Measurements from ENCODE around the gene PI4KA.
A peak's percentile ranks its signal among the peaks of the same experiment; 100 is the strongest.
"Not testable (repeated sequence)": the region's sequence is repeated elsewhere in the genome, so short reads cannot be mapped to it uniquely, and the experiment has no call there.

Gene PI4KA

GRCh38 chr22:20858615-20859416 lies at the start of gene PI4KA, which contains the start of gene SNAP29:
Gene PI4KA, minus strand, starts transcription at chr22:20858811. Its CDS starts 86 bp downstream, at chr22:20858725.
Gene SNAP29, plus strand, starts transcription at chr22:20859007. Its CDS starts 104 bp downstream, at chr22:20859111.
- peak within 1 kb of the TSS; percentile 66 for H3K9ac ChIP-seq (ENCODE audit: low read depth, low read length)
- H3K4me1 ChIP-seq (ENCODE audit: control insufficient read depth, insufficient read depth, low read length): peaks cover 6% of the 10 kb centered on the region
- no peaks in the 10 kb centered on the region for H3K27me3 ChIP-seq (ENCODE audit: control insufficient read depth, insufficient read depth, low read length)
- no peaks in the 10 kb centered on the region for H3K9me3 ChIP-seq (ENCODE audit: control insufficient read depth, insufficient read depth, low read length)
- H3K36me3 ChIP-seq (ENCODE audit: control insufficient read depth, insufficient read depth, low read length): no peaks in the 10 kb centered on the region
- peak within 1 kb of the TSS; percentile 96 for H3K4me3 ChIP-seq (ENCODE audit: low read depth, low read length)

- Histone ChIP-seq H3K4me3 (ENCODE audit: low read depth, low read length) (no peak overlapping the region), H3K4me1 (ENCODE audit: control insufficient read depth, insufficient read depth, low read length) (no peaks in the 10 kb centered on the region)
Measured at GRCh38 chr22:20906387-20906767, 47.8 kb upstream of the PI4KA start.

GRCh38 chr22:20905415-20906386 lies 47.1 kb upstream of the PI4KA start:
- no peak overlapping the region for H3K9ac ChIP-seq (ENCODE audit: low read depth, low read length)
- no peak overlapping the region for H3K4me3 ChIP-seq (ENCODE audit: low read depth, low read length)
- no peaks in the 10 kb centered on the region for H3K4me1 ChIP-seq (ENCODE audit: control insufficient read depth, insufficient read depth, low read length)
- H3K27me3 ChIP-seq (ENCODE audit: control insufficient read depth, insufficient read depth, low read length): no peaks in the 10 kb centered on the region
- no peaks in the 10 kb centered on the region for H3K9me3 ChIP-seq (ENCODE audit: control insufficient read depth, insufficient read depth, low read length)
- H3K36me3 ChIP-seq (ENCODE audit: control insufficient read depth, insufficient read depth, low read length): no peaks in the 10 kb centered on the region

More at GRCh38 chr22:20906387-20906767, 47.8 kb upstream of the PI4KA start:
- Histone ChIP-seq H3K36me3 (ENCODE audit: control insufficient read depth, insufficient read depth, low read length) (no peaks in the 10 kb centered on the region), H3K9ac (ENCODE audit: low read depth, low read length) (no peak overlapping the region), H3K27me3 (ENCODE audit: control insufficient read depth, insufficient read depth, low read length) (no peaks in the 10 kb centered on the region), H3K9me3 (ENCODE audit: control insufficient read depth, insufficient read depth, low read length) (no peaks in the 10 kb centered on the region)

GRCh38 chr22:20904980-20905355 lies 46.4 kb upstream of the PI4KA start:
- H3K4me1 ChIP-seq (ENCODE audit: control insufficient read depth, insufficient read depth, low read length): no peaks in the 10 kb centered on the region
- H3K27me3 ChIP-seq (ENCODE audit: control insufficient read depth, insufficient read depth, low read length): no peaks in the 10 kb centered on the region
- H3K9me3 ChIP-seq (ENCODE audit: control insufficient read depth, insufficient read depth, low read length): no peaks in the 10 kb centered on the region
- H3K36me3 ChIP-seq (ENCODE audit: control insufficient read depth, insufficient read depth, low read length): no peaks in the 10 kb centered on the region
- H3K9ac ChIP-seq (ENCODE audit: low read depth, low read length): no peak overlapping the region
- no peak overlapping the region for H3K4me3 ChIP-seq (ENCODE audit: low read depth, low read length)

- Histone ChIP-seq H3K36me3 (ENCODE audit: control insufficient read depth, insufficient read depth, low read length) (no peaks in the 10 kb centered on the region), H3K4me3 (ENCODE audit: low read depth, low read length) (no peak overlapping the region), H3K9me3 (ENCODE audit: control insufficient read depth, insufficient read depth, low read length) (no peaks in the 10 kb centered on the region), H3K9ac (ENCODE audit: low read depth, low read length) (no peak overlapping the region), H3K4me1 (ENCODE audit: control insufficient read depth, insufficient read depth, low read length) (no peaks in the 10 kb centered on the region), H3K27me3 (ENCODE audit: control insufficient read depth, insufficient read depth, low read length) (no peaks in the 10 kb centered on the region)
Measured at GRCh38 chr22:20904008-20904979, 45.7 kb upstream of the PI4KA start.

GRCh38 chr22:20903093-20903492 lies 44.5 kb upstream of the PI4KA start:
- H3K4me3 ChIP-seq (ENCODE audit: low read depth, low read length): no peak overlapping the region
- H3K4me1 ChIP-seq (ENCODE audit: control insufficient read depth, insufficient read depth, low read length): no peaks in the 10 kb centered on the region
- no peaks in the 10 kb centered on the region for H3K36me3 ChIP-seq (ENCODE audit: control insufficient read depth, insufficient read depth, low read length)
- no peak overlapping the region for H3K9ac ChIP-seq (ENCODE audit: low read depth, low read length)
- H3K9me3 ChIP-seq (ENCODE audit: control insufficient read depth, insufficient read depth, low read length): no peaks in the 10 kb centered on the region
- H3K27me3 ChIP-seq (ENCODE audit: control insufficient read depth, insufficient read depth, low read length): no peaks in the 10 kb centered on the region

GRCh38 chr22:20901093-20902033 lies 42.8 kb upstream of the PI4KA start:
- not testable (repeated sequence) for H3K4me1 ChIP-seq (ENCODE audit: control insufficient read depth, insufficient read depth, low read length)

GRCh38 chr22:20899827-20900423 lies 41.3 kb upstream of the PI4KA start:
- Histone ChIP-seq H3K4me3 (ENCODE audit: low read depth, low read length) (no peak overlapping the region), H3K27me3 (ENCODE audit: control insufficient read depth, insufficient read depth, low read length) (no peaks in the 10 kb centered on the region), H3K36me3 (ENCODE audit: control insufficient read depth, insufficient read depth, low read length) (no peaks in the 10 kb centered on the region), H3K4me1 (ENCODE audit: control insufficient read depth, insufficient read depth, low read length) (no peaks in the 10 kb centered on the region), H3K9me3 (ENCODE audit: control insufficient read depth, insufficient read depth, low read length) (no peaks in the 10 kb centered on the region), H3K9ac (ENCODE audit: low read depth, low read length) (no peak overlapping the region)

More at GRCh38 chr22:20901093-20902033, 42.8 kb upstream of the PI4KA start:
- H3K4me3 ChIP-seq (ENCODE audit: low read depth, low read length); H3K36me3 ChIP-seq (ENCODE audit: control insufficient read depth, insufficient read depth, low read length); H3K9me3 ChIP-seq (ENCODE audit: control insufficient read depth, insufficient read depth, low read length); H3K27me3 ChIP-seq (ENCODE audit: control insufficient read depth, insufficient read depth, low read length); H3K9ac ChIP-seq (ENCODE audit: low read depth, low read length): not testable (repeated sequence)

GRCh38 chr22:20897737-20898136 lies 39.1 kb upstream of the PI4KA start:
- H3K36me3 ChIP-seq (ENCODE audit: control insufficient read depth, insufficient read depth, low read length); H3K4me1 ChIP-seq (ENCODE audit: control insufficient read depth, insufficient read depth, low read length); H3K9me3 ChIP-seq (ENCODE audit: control insufficient read depth, insufficient read depth, low read length); H3K27me3 ChIP-seq (ENCODE audit: control insufficient read depth, insufficient read depth, low read length); H3K9ac ChIP-seq (ENCODE audit: low read depth, low read length); H3K4me3 ChIP-seq (ENCODE audit: low read depth, low read length): not testable (repeated sequence)

GRCh38 chr22:20890975-20891374 lies 32.4 kb upstream of the PI4KA start:
- Histone ChIP-seq H3K9me3 (ENCODE audit: control insufficient read depth, insufficient read depth, low read length) (no peaks in the 10 kb centered on the region), H3K36me3 (ENCODE audit: control insufficient read depth, insufficient read depth, low read length) (peaks cover 3% of the 10 kb centered on the region), H3K27me3 (ENCODE audit: control insufficient read depth, insufficient read depth, low read length) (no peaks in the 10 kb centered on the region), H3K4me3 (ENCODE audit: low read depth, low read length) (no peak overlapping the region), H3K4me1 (ENCODE audit: control insufficient read depth, insufficient read depth, low read length) (no peaks in the 10 kb centered on the region), H3K9ac (ENCODE audit: low read depth, low read length) (no peak overlapping the region)

Data from iPS-15b (cell line).